HG03442 (cell line): Measurements from ENCODE around the gene ZBTB22.

Experiments used
- ATAC-seq: cut with Tn5 transposase; IDR thresholded peaks from one replicate; pipeline ENCODE4 v1.9.1; 2021; ENCODE audit warnings: mild to moderate bottlenecking, moderate library complexity; ENCODE audit not compliant: unreplicated experiment

The ZBTB22 gene

DNA sequence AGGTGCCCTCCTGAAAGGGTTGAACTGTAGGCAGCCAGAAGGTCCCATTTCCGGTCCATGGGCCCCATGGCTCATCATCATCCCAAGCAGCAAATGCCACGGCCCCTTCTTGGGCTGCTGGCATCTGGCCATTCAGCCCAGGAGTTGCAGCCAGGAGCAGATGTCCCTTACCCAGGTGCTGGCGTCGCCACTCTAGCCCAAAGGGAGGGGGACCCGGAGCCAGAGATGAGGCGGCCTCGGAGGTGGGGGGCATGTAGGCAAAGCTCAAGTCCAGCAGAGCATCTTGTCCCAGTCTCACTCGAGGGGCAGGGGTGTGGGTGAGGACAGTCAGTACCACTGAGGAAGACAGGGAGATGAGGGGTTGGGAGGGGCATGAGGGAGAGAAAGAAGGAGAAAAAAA is 12.5 kb downstream of the ZBTB22 start:
- ATAC-seq, result no peak

DNA sequence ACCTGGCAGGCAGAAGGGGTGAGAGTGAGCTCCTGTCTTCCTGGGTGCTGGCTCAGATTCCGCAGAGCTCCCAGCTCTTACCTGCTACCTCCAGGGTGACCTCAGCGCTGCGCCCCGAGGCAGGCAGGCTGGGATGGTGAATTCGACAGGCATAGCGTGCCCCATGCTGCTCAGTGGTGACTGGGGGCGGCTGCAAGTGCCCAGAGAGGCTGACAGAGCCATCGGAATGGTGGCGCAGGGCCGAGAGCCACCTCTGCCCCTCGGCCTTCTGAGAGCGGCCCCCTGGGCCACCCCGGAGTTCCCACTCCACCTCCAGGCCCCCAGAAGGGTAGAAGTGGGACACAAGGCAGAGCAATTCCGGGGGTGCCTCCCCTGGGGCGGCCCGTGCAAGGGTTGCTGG is 13.3 kb downstream of the ZBTB22 start:
- ATAC-seq, result no peak

DNA sequence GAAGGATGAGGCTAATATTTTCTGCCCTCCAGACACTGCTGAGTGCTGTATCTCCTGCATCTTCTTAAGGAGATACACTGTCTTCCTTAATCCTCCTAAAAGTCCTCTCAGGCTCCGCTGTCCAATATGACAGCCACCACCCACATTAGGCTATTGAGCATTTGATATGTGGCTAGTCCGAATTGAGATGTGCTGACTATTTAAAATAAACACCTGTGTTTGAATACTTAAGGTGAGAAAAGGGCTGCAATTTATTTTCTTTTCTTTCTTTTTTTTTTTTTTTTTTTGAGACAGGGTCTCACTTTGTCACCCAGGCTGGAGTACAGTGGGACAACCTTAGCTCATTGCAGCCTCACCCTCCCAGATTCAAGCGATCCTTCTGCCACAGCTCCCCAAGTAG is 15.7 kb downstream of the ZBTB22 start:
- no peak for ATAC-seq

DNA sequence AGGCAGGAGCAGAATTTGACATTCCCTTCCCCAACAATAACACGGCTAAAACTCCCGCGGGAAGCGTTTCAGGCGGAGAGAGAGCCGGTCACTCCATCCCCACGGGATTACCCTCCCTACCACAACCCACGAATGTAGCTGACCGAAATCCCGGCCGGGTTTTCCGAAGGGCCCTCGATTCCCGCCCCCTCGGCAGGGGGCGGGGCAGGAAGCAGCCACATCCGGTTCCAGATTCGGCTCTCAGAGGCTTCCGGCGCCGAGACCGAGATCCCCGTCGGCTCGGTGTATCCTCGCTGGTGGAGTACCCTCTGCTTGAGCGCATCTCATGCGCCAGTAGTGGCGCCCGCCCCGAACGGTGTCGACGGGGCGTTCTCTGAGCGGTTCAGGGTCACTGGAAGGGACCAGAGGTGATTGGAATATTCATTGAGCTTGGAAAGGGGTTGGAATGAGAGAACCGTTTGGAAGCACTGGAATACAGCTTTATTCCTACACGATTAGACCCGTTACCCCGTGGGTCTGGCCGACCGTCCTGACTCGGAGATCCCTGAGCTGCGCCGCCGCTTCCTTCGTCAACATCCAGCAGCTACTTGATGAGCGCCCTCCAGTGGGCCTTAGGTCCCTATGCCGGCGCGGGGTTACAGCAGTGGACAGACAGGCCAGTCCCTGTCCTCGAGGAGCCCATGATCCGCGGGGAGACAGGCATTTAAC is 18.2 kb downstream of the ZBTB22 start:
- peak; percentile 66 for ATAC-seq

DNA sequence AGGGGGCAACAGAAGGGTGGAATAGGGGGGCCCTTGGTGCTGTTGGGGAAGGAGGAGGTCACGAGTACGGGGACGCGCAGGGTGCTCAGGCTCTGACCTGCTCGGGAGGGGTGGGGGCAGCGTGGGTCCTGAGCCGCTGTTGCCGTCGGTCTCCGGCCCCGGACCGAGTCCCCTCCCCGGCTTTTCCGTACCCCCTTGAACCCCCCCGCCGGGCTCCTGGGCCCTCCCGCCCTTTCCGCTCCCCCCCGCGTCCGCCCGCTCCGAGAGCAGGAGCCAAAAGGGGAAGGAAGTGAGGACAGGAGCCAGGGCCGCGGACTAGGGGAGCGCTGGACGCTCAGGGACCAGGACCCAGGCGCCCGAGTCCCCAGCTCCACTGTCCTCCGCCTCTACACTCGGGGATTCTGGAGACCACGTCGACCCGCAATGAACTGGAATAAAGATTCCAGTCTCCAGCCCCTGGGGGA is 18.7 kb downstream of the ZBTB22 start, which contains the start of gene RGL2:
TSS of gene RGL2 (minus strand) at position 170 of the 464 bp plus-strand sequence. CDS start 332 bp downstream, outside the sequence.
- peak; percentile 24 for ATAC-seq

DNA sequence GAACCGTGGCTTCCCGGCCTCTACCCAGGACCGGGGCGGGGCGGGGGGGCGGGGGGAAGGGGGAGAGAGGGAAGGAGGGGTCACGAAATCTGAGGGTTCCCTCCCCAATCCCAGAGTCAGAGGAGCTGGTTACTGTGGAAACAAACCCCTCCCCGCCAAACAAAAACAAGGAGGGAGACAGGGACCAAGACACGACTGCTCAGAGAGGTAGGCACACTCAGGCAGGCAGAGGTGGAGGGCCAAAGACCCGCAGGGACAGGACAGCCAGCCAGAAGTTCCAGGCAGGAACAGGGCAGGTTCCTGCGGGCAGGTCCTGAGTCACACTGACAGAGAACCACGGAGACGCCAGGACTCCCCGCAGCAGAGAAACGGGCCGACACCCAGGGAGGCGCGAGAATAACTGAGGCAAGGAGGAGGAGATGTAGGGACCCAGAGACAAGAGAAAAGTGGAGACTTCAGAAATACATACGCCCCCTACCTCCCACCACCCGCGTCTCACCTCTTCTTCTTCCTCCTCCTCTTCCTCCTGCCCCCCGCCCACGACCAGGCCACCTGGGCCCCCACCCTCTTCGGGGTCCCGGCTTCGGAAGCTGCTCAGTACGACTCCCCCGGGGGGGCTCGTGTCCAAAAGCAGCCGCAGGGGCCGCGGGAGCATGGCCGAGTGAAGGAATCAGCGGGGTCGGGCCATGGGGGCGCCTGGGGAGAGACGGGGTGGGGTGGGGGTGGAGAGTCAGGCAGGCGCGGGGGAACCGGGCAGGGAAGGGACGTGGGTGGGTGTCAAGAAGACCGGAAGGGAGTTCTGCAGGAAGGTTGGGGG is 19.4 kb downstream of the ZBTB22 start:
- ATAC-seq, result no peak

DNA sequence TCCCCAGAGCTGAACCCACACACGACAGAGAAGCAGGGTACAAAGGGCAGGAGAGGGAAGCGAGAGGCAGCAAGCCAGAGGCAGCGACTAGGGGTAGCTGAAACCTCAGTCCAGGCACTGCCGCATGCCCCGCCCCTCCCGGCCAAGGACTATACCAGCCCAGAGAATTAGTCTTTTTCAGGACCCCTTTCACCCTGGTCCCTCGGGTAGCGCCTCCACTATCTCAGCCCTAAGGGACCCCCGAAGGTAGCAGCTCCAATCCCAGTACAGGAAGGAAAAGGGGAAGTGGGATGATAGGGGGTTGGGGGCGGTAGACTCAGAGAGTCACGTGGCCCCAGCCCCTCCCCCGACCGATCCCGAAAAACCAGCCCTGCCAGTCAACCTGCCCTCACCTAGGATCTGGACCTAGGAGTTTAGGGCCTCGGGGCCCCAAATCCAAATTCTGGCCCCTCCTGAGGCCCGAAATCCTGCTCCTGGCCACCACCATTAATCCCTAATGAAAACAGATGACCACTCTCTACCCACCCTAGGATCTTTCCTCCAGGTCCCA is 20.1 kb downstream of the ZBTB22 start:
- no peak for ATAC-seq

DNA sequence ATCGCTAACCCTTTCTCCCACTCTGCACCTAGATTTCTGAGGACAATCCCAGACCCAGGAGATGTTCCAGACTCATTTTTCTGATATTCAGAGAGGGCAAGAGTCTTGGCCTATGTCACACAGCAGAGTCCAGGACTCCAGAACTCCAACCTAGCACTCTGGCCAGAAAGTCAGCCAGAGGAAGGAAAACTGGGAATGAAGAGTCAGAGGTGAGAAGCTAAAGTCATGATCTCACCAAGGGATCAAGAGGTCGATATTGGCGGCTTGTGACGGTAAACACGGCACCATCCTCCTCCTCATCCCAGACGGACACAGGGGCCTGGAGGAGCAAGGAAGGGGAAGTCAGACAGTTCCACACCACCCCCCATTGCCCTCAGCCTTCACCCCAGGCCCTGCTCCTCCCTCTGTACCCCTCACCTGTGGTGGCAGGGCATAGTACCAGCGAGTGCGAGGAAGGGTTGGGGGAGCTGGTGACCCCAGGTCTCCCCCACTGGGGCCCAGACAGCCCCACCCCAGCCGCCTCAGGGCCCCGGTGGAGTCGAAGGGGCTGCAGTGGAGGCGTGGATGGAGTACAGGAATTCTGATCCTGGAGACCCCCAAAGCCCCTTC is 20.6 kb downstream of the ZBTB22 start:
- ATAC-seq, result no peak

DNA sequence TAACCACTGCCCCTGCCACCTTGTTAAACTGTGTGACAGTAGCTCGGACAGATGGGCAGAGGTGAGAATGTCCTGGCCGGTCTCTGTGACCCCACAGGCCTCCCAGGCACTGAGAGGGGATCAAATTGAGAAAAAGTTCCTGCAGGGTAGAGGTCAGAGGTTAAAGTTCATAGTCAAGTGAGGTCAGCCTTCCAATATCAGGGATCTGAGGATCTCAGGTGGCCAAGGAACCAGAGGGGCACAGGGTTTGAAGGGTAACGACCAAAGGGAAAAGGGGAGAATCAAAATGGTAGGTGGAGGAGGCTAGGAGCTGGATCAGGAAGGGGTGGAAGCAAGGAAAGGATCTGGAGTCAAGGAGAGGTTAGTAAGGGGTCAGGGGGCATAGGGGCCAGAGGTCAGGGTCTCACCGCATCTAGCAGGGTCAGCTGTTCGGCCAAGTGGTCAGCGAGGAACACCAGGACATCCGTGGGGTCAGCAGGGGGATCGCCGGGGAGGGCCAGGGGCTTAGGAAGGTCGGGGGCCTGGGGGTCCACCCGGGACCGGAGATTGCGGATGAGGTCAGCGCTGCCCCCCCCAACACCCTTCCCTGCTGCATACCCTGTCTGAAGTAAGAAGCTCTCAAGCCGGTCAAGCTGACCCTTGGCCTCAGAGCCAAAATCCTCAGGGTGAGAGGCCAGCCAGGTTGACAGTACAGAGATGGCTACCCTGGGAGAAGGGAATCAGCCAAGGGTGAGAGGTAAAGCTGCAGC is 21.7 kb downstream of the ZBTB22 start:
- no peak for ATAC-seq

DNA sequence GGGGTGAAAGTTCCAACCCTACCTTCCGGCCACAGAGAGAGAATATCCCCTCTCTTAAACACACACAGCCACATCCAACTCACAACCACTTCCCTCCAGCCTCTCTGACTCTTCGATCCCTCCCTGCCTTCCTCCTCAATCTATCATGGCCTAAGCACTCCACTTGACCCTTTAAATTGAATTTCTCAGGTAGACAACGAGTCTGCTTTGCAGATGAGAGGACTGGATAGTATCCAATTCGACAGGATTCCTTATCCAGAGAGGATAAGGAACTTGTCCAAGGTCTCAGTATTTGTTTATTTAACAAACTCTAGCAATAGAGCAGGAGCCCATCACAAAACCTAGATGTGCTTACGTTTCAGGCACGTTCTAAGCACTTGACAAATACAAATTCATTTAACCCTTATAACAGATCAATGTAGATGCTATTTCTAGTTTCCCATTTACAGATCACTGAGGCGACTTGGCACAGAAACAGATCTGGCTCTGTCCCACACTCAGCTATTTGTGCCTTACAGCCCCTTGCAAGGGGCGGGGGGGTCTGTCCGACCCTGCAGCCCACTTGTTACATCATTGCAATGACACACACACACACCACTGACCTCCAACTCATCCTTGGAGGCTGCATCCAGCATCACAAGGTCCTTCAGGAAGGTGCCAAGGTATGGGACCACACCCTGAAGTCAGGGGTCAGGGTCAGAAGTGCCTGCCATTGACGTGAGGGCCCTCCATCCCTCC is 23.3 kb downstream of the ZBTB22 start:
- no peak for ATAC-seq

DNA sequence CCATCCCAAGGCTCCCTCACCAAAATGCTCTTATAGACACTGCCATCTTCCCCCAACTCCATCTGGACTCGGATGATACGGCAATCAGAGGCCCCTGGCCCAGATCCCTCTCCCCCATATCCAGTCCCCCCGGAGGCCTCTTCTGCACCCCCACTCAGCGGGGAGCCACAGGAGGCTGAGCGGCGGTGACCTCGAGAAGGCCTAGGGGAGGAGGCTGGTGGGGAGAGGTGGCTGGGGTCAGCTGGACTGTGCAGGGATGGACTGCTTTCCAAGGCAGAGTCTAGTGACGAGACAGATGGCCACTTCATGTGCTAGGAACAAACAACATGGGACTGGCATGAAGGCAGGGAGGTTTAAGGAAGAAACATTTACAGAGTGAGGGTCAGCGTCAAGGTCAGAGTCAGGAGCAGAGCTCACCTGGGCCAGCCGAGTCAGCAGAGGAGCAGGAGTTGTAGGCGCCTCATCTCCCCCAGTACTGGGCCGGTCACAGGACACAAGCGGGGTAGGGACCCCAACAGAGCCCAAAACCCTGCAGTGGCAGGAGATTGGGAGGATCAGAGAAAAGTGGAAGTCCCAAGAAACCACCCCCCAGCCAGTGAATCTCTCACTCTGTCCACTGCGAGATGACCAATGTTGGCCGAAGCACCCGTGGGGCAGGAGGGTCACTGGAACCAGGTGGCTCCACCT is 24.4 kb downstream of the ZBTB22 start:
- no peak for ATAC-seq

DNA sequence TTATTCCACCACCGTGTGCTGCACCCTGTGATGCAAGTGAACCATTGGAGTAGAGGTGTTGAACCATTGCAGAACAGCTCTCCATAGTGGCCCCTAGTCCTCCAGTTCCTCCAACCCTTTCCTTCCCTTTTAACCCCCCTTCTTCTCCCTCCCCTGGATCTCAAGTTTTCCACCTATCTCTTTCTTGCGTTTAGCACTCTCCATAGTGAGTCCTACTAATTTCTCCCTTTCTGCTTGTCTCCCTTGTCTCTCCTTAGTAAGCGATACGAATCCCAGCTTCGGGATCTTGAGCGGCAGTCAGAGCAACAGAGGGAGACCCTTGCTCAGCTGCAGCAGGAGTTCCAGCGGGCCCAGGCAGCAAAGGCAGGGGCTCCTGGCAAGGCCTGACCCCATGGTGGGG is 27.1 kb downstream of the ZBTB22 start:
- no peak for ATAC-seq

DNA sequence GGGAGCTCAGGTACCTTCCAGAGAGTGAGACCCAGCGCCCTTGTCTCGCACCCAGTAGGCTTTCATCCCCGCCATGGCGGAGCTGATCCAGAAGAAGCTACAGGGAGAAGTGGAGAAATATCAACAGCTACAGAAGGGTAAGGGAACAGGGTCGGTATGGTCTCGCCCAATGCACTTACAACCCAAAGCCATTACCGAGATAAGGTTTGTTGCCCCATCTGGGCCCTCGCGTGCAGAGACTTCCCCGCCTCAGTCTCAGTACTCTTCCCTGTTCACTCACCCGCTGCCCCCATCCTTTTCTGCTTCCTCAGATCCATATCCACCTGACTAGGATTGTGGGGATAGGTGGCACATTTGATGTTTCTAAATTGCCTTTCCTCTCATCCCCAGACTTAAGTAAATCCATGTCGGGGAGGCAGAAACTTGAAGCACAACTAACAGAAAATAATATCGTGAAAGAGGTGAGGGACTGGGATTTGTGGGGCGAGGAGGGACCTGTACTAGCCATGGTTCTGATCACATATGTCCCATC is 27.7 kb downstream of the ZBTB22 start:
- ATAC-seq, result peak; percentile 12

DNA sequence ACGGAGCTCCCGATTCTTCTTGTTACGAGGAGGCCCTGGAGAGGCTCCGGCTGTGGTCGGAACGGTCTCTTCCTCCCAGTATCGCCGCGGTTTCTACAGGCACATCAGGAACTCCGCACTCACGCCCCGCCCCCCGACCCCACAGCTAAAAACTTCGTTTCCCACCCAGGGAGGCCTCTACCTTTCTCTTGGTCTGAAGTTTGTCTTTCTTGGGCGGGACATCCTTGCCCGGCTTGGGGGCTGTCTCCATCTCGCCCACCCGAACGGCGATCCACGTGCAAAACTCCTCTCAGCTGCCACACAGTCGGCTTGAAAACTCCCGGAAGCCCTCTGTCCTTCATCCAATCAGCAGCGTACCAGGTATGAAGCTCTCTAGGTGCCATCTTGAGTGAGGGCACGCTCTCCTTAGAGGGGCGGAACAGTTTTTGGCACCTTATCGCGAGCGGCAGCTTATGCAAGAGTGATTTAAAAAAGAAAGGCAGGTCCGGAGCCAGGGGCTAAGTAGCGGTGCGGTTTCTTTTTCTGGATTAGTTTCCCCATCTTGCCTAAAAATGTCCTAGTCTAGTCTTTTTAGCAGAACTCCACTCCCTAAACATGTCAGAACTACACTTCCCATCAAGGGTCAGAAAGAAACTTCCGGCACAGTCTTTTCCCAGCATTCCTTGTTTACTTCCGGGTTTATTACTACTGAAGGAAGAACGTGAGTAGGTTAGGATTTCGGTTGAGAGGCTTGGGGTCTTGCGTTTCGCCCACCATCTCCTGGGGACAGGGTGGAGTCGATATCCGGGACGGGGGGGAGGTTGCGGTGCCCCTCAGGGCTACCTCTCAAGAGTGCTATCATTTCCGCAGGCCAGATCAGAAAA is 28.4 kb downstream of the ZBTB22 start, which contains the start of the genes PFDN6 and WDR46:
TSS of gene PFDN6 (plus strand) at position 681 of the 863 bp plus-strand sequence. CDS start 256 bp downstream, outside the sequence.
TSS of gene WDR46 (minus strand) at position 319 of the 863 bp plus-strand sequence. CDS start at position 250, 69 bp downstream.
- ATAC-seq, result peak; percentile 77

DNA sequence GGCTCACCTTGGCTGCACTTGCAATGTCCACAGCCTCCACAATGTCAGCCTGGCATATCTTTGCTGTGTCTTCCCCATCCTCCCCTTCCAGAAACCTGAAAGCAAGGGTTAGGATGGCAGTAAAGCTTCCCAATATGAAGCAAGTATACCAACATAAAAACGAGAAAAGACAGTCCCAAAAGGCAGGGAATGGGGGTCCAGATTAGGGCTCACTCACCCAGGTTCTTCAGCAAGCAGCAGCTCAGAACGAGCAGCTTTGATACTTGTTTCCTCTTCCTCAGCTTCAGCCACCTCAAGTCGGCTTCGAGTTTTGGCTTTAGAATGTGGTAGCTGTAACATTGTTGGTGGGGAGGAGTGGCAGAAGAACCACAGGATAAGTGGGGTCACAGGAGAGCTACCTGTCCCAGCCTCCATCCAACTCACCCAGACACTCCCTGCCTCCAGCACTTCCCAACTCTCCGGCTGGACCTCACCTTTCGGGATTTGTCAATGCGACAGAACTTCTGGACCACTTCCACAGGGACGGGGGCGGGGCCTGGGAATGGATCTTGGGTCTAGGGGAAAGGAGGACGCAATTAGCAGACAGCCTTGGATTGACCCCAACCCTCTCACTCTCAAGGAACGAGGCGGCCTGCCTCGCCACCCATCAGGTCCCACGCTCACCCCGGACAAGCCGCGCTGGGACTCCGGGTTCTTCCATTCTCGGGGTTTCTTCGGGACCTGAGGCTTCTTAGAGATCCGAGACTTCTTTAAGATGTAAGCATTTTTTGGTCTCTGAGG is 29.2 kb downstream of the ZBTB22 start:
- ATAC-seq, result no peak

DNA sequence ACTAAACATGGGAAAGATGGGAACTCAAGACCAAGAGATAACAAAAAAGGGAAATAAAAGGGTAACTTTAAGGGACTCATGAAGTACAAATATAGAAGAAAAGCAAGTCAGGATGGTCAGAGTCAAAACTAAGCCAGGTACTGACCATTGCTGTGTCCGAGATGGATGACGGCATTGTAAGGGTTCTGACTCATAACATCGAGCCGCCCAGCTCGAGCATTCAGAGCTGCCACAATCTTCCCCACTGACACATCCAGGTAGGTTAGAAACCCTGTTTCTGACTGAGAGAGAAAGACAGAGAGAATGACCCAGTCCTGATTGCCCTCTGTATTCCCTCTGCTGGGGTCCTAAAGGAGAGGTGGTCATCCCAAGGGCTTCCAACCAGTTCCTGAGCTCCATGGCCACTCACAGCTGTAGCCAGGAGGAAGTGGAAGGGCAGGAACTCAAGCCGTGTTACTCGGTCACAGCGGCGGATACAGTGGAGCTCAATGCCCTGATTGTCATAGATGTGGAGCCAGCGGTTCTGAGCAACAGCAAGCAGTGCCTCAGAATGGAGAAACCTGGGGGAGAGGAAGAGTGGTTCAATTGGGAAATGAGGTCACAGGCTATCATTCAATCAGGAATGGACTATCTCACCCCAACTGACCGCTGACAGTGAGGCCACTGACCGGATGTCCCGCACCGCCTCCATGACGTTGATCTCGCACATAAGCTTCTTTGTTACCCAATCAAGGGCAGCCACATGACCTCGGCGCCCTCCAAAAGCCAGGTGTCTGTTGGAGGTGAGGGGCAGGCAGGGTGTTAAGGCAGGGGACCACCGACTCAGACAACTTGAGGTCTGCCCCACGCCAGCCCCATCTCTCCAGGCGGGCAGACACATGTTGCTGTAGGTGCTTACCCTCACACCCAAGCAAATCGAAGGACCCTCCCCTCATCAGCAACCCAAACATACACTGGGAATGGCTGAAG is 30.3 kb downstream of the ZBTB22 start:
- ATAC-seq, result no peak
